Measurements from ENCODE around the gene OR5T3. TPM values are rescaled to one million over a fixed set of nuclear protein-coding genes. Genes with fewer than 3 reads are reported as not detected.

Gene OR5T3
- polyA plus RNA-seq, 1 of the 3 experiments (the other 2 are of a cell fraction), result not detected

DNA sequence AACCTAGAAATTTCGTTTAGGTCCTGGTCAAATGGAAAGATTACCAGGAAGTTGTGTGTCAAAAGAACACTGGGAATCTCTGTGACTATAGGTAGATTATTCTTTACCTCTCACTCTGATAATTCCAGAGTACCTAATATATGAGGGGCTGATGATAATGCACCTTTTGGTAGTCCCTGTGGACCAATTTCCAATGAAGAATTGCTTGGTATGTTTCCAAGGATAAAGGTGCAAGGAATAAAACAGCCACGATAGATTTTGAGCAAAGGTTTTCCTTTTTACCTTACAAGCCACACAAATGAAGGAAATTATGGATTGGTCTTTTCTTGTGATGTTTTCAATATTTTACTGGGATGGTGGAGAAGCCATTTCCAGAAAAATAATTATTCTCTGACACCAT is 40.1 kb downstream of the OR5T3 start, which contains the start of gene OR8H1:
Gene OR8H1 (minus strand): TSS at position 101 of the 400 bp plus-strand sequence. CDS start 1,192 bp downstream, outside the sequence.
- Histone ChIP-seq H2AFZ (ENCODE audit: low read depth) (no peak within 1 kb of the TSS), H3K27me3 (ENCODE audit: insufficient read depth) (no peaks in the 10 kb centered on the region), H4K20me1 (ENCODE audit: insufficient read depth) (no peaks in the 10 kb centered on the region), H3K27ac (ENCODE audit: low read depth in 2 of 2, low read length in 1 of 2) (no peak within 1 kb of the TSS), H3K4me2 (no peak within 1 kb of the TSS), H3K9me2 (no peaks in the 10 kb centered on the region), H3K36me3 (replicated peaks in 1 of 2; ENCODE audit: control insufficient read depth in 1 of 2, insufficient read depth in 2 of 2, low read length in 1 of 2) (no peaks in the 10 kb centered on the region), H3K4me3 (ENCODE audit: low read depth in 2 of 2, low read length in 1 of 2) (no peak within 1 kb of the TSS), H3F3A (replicated peaks; ENCODE audit: insufficient read depth) (no peaks in the 10 kb centered on the region), H3K79me2 (ENCODE audit: insufficient read depth) (no peaks in the 10 kb centered on the region), H3K4me1 (ENCODE audit: control insufficient read depth in 1 of 2, insufficient read depth in 2 of 2, low read depth in 1 of 2, low read length in 1 of 2) (no peaks in the 10 kb centered on the region), H3K9me3 (no peaks in the 10 kb centered on the region), H3K9ac (no peak within 1 kb of the TSS)
- TF ChIP-seq FOXJ3 (CRISPR knock-in tag; IDR thresholded peaks at IDR 0.05) (no peak), RFX5 (IDR thresholded peaks at IDR 0.05; ENCODE audit: low read length) (no peak), SMC3 (IDR thresholded peaks at IDR 0.05; ENCODE audit: low read depth, low read length) (no peak), MXI1 (IDR thresholded peaks at IDR 0.05; ENCODE audit: low read depth, low read length) (no peak), FOSL2 (IDR thresholded peaks at IDR 0.05; ENCODE audit: borderline replicate concordance, low read depth) (no peak), ELF1 (IDR thresholded peaks at IDR 0.05) (no peak), TCF12 (IDR thresholded peaks at IDR 0.05) (no peak), RCOR1 (IDR thresholded peaks at IDR 0.05; ENCODE audit: low read length) (no peak), TAF1 (IDR thresholded peaks at IDR 0.05; ENCODE audit: borderline replicate concordance, low read depth, low read length) (no peak)
- TF ChIP-seq, protein P1, sequence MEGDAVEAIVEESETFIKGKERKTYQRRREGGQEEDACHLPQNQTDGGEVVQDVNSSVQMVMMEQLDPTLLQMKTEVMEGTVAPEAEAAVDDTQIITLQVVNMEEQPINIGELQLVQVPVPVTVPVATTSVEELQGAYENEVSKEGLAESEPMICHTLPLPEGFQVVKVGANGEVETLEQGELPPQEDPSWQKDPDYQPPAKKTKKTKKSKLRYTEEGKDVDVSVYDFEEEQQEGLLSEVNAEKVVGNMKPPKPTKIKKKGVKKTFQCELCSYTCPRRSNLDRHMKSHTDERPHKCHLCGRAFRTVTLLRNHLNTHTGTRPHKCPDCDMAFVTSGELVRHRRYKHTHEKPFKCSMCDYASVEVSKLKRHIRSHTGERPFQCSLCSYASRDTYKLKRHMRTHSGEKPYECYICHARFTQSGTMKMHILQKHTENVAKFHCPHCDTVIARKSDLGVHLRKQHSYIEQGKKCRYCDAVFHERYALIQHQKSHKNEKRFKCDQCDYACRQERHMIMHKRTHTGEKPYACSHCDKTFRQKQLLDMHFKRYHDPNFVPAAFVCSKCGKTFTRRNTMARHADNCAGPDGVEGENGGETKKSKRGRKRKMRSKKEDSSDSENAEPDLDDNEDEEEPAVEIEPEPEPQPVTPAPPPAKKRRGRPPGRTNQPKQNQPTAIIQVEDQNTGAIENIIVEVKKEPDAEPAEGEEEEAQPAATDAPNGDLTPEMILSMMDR (IDR thresholded peaks at IDR 0.05), result no peak
- TF ChIP-seq, protein P2, sequence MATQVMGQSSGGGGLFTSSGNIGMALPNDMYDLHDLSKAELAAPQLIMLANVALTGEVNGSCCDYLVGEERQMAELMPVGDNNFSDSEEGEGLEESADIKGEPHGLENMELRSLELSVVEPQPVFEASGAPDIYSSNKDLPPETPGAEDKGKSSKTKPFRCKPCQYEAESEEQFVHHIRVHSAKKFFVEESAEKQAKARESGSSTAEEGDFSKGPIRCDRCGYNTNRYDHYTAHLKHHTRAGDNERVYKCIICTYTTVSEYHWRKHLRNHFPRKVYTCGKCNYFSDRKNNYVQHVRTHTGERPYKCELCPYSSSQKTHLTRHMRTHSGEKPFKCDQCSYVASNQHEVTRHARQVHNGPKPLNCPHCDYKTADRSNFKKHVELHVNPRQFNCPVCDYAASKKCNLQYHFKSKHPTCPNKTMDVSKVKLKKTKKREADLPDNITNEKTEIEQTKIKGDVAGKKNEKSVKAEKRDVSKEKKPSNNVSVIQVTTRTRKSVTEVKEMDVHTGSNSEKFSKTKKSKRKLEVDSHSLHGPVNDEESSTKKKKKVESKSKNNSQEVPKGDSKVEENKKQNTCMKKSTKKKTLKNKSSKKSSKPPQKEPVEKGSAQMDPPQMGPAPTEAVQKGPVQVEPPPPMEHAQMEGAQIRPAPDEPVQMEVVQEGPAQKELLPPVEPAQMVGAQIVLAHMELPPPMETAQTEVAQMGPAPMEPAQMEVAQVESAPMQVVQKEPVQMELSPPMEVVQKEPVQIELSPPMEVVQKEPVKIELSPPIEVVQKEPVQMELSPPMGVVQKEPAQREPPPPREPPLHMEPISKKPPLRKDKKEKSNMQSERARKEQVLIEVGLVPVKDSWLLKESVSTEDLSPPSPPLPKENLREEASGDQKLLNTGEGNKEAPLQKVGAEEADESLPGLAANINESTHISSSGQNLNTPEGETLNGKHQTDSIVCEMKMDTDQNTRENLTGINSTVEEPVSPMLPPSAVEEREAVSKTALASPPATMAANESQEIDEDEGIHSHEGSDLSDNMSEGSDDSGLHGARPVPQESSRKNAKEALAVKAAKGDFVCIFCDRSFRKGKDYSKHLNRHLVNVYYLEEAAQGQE (IDR thresholded peaks at IDR 0.05; ENCODE audit: low read depth, low read length), result no peak
- TF ChIP-seq, protein P3, sequence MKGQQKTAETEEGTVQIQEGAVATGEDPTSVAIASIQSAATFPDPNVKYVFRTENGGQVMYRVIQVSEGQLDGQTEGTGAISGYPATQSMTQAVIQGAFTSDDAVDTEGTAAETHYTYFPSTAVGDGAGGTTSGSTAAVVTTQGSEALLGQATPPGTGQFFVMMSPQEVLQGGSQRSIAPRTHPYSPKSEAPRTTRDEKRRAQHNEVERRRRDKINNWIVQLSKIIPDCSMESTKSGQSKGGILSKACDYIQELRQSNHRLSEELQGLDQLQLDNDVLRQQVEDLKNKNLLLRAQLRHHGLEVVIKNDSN (IDR thresholded peaks at IDR 0.05; ENCODE audit: borderline replicate concordance, low read depth), result no peak
- ChIA-PET POLR2A (no interaction called here), CTCF (no interaction called here)
- DNase-seq, result no peak
- 0% methylated on average over 2 of the region's 2 CpGs for WGBS (ENCODE audit: low lambda C conversion rate)

DNA sequence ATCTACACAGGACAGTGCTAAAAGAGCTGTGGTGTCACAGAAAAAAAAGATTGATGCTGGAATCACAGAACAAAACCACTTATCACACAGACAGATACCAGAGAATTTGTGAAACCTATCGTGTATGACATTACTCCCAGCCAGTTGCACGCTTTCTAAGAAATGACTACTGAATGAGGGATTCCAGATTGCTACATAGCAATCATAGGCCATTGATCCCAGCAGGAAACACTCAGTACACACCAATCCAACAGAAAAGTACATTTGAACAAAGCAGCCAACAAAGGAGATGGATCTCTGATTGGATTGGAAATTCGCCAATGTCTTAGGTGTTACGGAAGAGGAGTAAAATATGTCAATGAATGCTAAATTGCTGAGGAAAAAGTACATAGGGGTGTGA is 44.8 kb downstream of the OR5T3 start:
- WGBS (ENCODE audit: low lambda C conversion rate), result 3% methylated on average over 4 of the region's 4 CpGs
- no peaks in the 10 kb centered on the region for H3K36me3 ChIP-seq (replicated peaks in 1 of 2; ENCODE audit: control insufficient read depth in 1 of 2, insufficient read depth in 2 of 2, low read length in 1 of 2)
- ChIA-PET CTCF (no interaction called here), POLR2A (no interaction called here)
- H3K9ac ChIP-seq, result no peak overlapping the region
- H3K9me2 ChIP-seq, result no peaks in the 10 kb centered on the region
- no peak overlapping the region for H3K27ac ChIP-seq (ENCODE audit: low read depth in 2 of 2, low read length in 1 of 2)
- no peaks in the 10 kb centered on the region for H3K79me2 ChIP-seq (ENCODE audit: insufficient read depth)
- H4K20me1 ChIP-seq (ENCODE audit: insufficient read depth), result no peaks in the 10 kb centered on the region
- no peak for DNase-seq
- H3K9me3 ChIP-seq, result no peaks in the 10 kb centered on the region
- H3K4me1 ChIP-seq (ENCODE audit: control insufficient read depth in 1 of 2, insufficient read depth in 2 of 2, low read depth in 1 of 2, low read length in 1 of 2), result no peaks in the 10 kb centered on the region
- no peak overlapping the region for H2AFZ ChIP-seq (ENCODE audit: low read depth)
- H3K4me3 ChIP-seq (ENCODE audit: low read depth in 2 of 2, low read length in 1 of 2), result no peak overlapping the region
- no peaks in the 10 kb centered on the region for H3K27me3 ChIP-seq (ENCODE audit: insufficient read depth)
- no peaks in the 10 kb centered on the region for H3F3A ChIP-seq (replicated peaks; ENCODE audit: insufficient read depth)
- no peak overlapping the region for H3K4me2 ChIP-seq
- TF ChIP-seq, protein P1 (IDR thresholded peaks at IDR 0.05), result no peak
- TF ChIP-seq ELF1 (IDR thresholded peaks at IDR 0.05), result no peak
- no peak for TF ChIP-seq EZH2phosphoT487 (IDR thresholded peaks at IDR 0.05; ENCODE audit: borderline replicate concordance, low read depth)
- no peak for TF ChIP-seq MEF2A (IDR thresholded peaks at IDR 0.05; ENCODE audit: borderline replicate concordance, low read depth)
- no peak for TF ChIP-seq JUND (IDR thresholded peaks at IDR 0.05)
- no peak for TF ChIP-seq TCF12 (IDR thresholded peaks at IDR 0.05)
- TF ChIP-seq, protein P4, sequence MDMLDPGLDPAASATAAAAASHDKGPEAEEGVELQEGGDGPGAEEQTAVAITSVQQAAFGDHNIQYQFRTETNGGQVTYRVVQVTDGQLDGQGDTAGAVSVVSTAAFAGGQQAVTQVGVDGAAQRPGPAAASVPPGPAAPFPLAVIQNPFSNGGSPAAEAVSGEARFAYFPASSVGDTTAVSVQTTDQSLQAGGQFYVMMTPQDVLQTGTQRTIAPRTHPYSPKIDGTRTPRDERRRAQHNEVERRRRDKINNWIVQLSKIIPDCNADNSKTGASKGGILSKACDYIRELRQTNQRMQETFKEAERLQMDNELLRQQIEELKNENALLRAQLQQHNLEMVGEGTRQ (IDR thresholded peaks at IDR 0.05; ENCODE audit: borderline replicate concordance, low read depth, low read length), result no peak
- TF ChIP-seq RAD21 (IDR thresholded peaks at IDR 0.05; ENCODE audit: low read length), result no peak
- no peak for TF ChIP-seq RCOR1 (IDR thresholded peaks at IDR 0.05; ENCODE audit: low read length)
- TF ChIP-seq FOXM1 (IDR thresholded peaks at IDR 0.05; ENCODE audit: low read depth), result no peak
- TF ChIP-seq FOXJ3 (CRISPR knock-in tag; IDR thresholded peaks at IDR 0.05), result no peak
- no peak for TF ChIP-seq TEAD4 (IDR thresholded peaks at IDR 0.05; ENCODE audit: borderline replicate concordance, insufficient read depth)
